Embryonic facial prominence (tissue), 1 donor: ENCODE measurements around the gene CHMP4A.
"Not testable (repeated sequence)": the region's sequence is repeated elsewhere in the genome, so short reads cannot be mapped to it uniquely, and the experiment has no call there.

Experiments
- DNase-seq: peaks from one replicate; pipeline ENCODE4 v3.0.0-alpha.2; 2016; ENCODE audit errors: extremely low spot score

The CHMP4A gene

DNA sequence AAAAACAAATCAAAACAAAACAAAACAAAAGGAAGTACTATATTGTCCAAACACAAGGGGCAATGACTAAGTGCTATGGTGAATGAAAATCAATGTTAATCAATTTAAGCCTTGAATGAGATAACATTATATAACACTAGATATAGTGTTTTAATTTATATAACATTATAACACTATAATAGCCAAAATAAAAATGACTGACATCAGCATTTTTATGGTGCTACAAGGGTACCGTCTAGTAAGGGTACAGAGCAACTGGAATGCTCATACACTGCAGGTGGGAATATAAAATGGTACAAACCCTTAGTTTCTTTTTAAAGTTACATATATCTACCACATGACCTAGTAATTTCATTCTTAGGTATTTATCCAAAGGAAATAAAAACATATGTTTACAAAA, 13.2 kb upstream of the CHMP4A start:
- no peak for DNase-seq

GRCh38 chr14:24224618-24225071, 11.4 kb upstream of the CHMP4A start:
- no peak for DNase-seq

DNA sequence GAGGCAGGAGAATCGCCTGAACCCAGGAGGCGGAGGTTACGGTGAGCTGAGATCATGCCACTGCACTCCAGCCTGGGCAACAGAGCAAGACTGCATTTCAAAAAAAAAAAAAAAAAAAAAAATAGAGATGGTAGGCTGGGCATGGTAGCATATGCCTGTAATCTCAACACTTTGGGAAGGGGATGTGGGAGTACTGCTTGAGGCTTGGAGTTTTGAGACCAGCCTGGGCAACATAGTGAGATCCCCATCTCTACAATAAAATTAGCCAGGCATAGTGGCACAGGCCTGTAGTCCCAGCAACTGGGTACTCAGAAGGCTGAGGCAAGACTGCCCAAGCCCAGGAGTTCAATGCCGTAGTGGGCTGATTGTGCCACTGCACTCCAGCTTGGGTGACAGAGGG, 9.7 kb upstream of the CHMP4A start:
- DNase-seq, result not testable (repeated sequence)

DNA sequence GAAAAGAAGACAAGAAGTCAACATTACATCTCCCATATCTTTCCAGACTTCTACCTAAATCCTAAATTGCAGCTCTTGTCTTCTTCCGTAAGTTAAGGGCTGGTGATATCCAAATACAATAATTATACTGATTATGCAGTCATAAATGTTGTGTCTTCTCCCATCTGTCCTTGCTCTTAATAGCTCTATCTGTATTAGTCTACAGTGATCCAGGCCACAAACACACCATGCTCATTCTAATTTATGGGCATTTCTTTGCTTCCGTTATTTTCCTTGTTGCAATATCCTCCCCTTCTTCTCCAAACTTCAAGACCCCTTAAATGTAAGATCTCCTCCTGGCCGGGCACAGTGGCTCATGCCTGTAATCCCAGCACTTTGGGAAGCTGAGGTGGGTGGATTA, 6.2 kb upstream of the CHMP4A start:
- no peak for DNase-seq

- no peak for DNase-seq
Measured at GRCh38 chr14:24219080-24219479, 5.8 kb upstream of the CHMP4A start.

- DNase-seq, result not testable (repeated sequence)
Measured at GRCh38 chr14:24216876-24217275, 3.6 kb upstream of the CHMP4A start.

GRCh38 chr14:24216345-24216699, 3.0 kb upstream of the CHMP4A start:
- DNase-seq, result no peak

DNA sequence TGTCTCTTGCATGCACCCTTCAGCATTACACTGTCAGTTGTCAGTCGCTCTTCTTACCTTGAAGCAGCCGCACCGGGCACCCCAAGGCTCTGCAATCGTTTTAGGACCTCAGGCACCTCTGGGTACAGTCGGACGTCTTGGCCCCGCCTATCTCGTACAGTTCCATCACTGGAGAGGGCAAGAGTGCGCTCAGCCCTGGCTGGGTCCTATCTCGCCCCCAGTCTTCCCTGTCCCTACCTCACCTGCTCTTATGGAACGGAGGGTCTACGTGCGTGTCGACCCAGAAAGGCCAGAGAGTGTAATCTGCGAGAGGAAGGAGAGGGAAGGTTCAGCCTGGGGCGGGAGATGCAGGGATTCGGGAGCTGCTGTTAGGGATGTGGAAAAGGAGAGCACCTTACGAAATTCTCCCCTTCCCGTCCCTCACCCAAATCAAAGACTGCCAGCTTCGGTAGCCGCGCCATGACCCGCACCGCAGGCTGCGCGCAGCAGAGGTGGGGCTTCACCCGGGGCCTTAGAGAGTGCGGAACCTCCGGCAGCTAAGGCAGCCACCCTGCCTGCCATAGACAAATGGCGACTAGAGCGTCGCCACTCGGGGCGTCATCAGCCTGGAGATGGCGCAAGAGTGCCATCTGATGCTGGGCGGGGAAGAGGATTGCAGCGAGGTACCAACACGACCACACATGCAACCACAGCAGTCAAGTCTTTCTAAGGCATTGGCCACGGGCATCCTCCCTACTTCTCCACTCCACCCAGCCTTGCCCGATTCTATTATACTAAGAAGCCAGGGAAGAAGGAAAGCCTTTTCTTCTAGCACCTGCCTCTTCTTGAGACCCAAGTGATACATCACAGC, 2.4 kb upstream of the CHMP4A start, which contains the start of gene MDP1:
Gene MDP1, minus strand, starts transcription at position 572 of the 850 bp plus-strand sequence. Its CDS starts 111 bp downstream, at position 461.
- DNase-seq, result peak; percentile 79

GRCh38 chr14:24213866-24214662, 776 bp upstream of the CHMP4A start:
- no peak for DNase-seq

- no peak for DNase-seq
Measured at GRCh38 chr14:24211311-24211710, 2.0 kb downstream of the CHMP4A start.

GRCh38 chr14:24207625-24208024, 5.7 kb downstream of the CHMP4A start:
- DNase-seq, result no peak

DNA sequence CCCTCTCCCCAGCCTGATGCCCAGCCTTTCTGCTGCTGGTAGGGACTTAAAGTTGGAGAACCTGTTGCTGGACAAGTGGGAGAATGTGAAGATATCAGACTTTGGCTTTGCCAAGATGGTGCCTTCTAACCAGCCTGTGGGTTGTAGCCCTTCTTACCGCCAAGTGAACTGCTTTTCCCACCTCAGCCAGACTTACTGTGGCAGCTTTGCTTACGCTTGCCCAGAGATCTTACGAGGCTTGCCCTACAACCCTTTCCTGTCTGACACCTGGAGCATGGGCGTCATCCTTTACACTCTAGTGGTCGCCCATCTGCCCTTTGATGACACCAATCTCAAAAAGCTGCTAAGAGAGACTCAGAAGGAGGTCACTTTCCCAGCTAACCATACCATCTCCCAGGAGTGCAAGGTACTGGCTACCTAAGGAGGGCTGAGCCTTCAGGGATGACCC, 6.2 kb downstream of the CHMP4A start:
- DNase-seq, result no peak

DNA sequence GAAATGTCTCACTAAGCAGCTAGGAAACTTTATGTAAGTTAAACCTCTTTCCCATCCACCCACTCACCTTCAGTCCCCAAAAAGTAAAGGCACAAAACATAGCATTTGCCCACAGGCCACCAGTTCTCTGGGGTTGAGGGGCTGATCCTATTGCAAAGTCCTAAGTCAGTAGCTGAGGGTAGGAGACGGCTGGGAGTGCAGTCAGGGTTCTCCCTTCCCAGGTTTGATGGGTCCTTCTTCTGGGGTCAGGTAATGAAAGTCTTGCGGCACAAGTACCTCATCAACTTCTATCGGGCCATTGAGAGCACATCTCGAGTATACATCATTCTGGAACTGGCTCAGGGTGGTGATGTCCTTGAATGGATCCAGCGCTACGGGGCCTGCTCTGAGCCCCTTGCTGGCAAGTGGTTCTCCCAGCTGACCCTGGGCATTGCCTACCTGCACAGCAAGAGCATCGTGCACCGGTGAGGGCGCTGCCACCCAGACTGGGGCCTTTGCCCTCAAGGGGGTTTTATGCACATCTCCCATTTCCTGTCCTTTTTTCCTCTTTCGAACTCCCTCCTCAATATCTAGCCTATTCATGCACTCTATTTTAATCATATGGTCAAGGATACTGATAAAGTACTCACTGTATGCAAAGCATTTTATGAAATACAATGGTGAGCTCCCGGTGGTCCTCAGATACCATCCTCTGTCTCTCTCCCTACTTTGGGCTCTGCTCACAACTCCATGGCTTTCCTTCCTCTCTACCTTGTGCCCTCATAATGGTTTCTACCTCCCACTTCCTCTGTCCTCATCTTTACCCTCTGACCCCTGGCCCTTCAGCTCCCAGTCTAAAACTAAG, 6.8 kb downstream of the CHMP4A start:
- no peak for DNase-seq

DNA sequence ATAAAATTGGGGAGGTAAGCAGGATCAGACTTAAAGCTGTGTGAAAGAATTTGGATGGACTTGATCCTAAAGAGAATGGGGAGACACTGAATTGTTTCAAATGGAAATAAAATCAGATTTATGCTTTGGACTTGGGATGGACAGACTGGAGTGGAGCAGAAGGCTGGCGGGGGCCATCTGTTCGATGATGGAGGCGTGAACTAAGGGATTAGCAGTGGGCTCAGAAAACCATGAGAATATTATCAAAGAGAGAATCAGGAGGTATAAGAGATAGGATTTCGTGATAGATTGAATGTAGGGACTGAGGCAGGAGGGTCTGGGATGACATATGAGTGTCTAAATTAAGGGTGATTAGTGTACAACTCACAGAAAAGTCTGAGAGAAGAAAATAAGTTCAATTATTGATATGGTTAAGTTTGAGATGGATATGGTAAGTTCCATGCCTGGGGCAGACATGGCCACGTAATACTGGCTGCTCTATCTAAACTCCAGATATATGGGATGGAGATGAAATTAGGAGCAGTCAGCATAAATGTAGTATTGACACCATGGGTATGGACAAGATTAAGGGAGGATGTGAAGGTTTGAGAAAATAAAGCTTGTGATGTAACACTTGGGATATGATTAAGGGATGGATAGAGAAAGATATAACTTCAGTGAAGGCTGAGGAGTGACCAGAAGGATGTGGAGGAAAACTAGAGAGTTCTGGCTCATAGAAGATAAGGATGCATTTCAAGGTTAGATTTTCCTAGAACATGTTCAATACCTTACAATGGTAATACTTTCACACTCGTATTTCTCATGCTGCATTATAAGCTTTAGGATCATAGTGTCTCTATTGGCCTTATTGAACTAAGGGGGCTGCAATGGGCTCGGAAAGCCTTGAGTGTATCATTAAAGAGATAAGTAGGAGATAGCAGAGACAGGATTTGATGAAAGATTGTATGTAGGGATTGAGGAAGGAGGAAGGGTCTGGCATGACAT, 8.8 kb downstream of the CHMP4A start:
- no peak for DNase-seq

- DNase-seq, result not testable (repeated sequence)
Measured at GRCh38 chr14:24203249-24203886, 9.9 kb downstream of the CHMP4A start.

- DNase-seq, result not testable (repeated sequence)
Measured at GRCh38 chr14:24202538-24202937, 10.8 kb downstream of the CHMP4A start.

GRCh38 chr14:24198814-24199524, 14.3 kb downstream of the CHMP4A start:
- DNase-seq, result no peak

- no peak for DNase-seq
Measured at GRCh38 chr14:24197056-24197450, 16.2 kb downstream of the CHMP4A start.
